WTC11 (cell line): ENCODE measurements around the gene EMILIN1. TPM values are rescaled to one million over a fixed set of nuclear protein-coding genes. Genes with fewer than 3 reads are reported as not detected.

Source experiments
- ATAC-seq: fragments of 200-7000 bp; cut with Tn5 transposase; 2 replicates; pipeline ENCODE4 v1.10.0; 2021; ENCODE audit warnings: mild to moderate bottlenecking, moderate library complexity
- CTCF ChIA-PET: fragments of 300-600 bp; sonication (Branson Sonifier 250); formaldehyde crosslinking; loops from one replicate; lab custom pipeline; 2021; ENCODE audit warnings: antibody characterized with exemption; lab: Charles Lee
- POLR2A ChIA-PET: fragments of 350-600 bp; sonication (Branson Sonifier 250); formaldehyde crosslinking; loops from one replicate; lab custom pipeline; 2021; ENCODE audit warnings: antibody characterized with exemption; lab: Charles Lee
- DNase-seq: peaks from one replicate; pipeline ENCODE4 v3.0.0; 2021; ENCODE audit warnings: low spot score
- H3K27ac Mint-ChIP-seq: 2 replicates; pipeline ENCODE4 v1.8.0; 2021; ENCODE audit warnings: mixed read lengths
- H3K27me3 Mint-ChIP-seq: 2 replicates; pipeline ENCODE4 v1.8.0; 2021; ENCODE audit warnings: low read depth, mild to moderate bottlenecking, moderate library complexity, mixed read lengths
- H3K36me3 Mint-ChIP-seq: 2 replicates; pipeline ENCODE4 v1.8.0; 2021; ENCODE audit warnings: mixed read lengths
- H3K4me1 Mint-ChIP-seq: 2 replicates; pipeline ENCODE4 v1.8.0; 2022; ENCODE audit warnings: mixed read lengths
- H3K4me3 Mint-ChIP-seq: 2 replicates; pipeline ENCODE4 v1.8.0; 2021; ENCODE audit warnings: mild to moderate bottlenecking, moderate library complexity, mixed read lengths
- H3K9me3 Mint-ChIP-seq: 2 replicates; pipeline ENCODE4 v1.8.0; 2021; ENCODE audit warnings: mixed read lengths
- ATF1 ChIP-seq: sonication (generic); formaldehyde crosslinking; IDR thresholded peaks from 2 replicates; pipeline ENCODE4 v1.8.1; 2023; ENCODE audit warnings: mild to moderate bottlenecking, moderate library complexity, missing genetic modification reagents
- CTCF ChIP-seq: fragments of 200-600 bp; IDR thresholded peaks from 2 replicates; pipeline ENCODE4 v1.8.0; 2022; ENCODE audit warnings: antibody characterized with exemption
- ERG ChIP-seq: fragments of 250-450 bp; sonication (Bioruptor Pico); IDR thresholded peaks from 2 replicates; pipeline ENCODE4 v1.8.0; 2021; ENCODE audit warnings: mild to moderate bottlenecking
- IRF2 ChIP-seq: sonication (generic); formaldehyde crosslinking; IDR thresholded peaks from 2 replicates; pipeline ENCODE4 v1.8.0; 2022; ENCODE audit warnings: low read depth, missing genetic modification reagents, borderline replicate concordance
- JUN ChIP-seq: sonication (generic); formaldehyde crosslinking; IDR thresholded peaks from 2 replicates; pipeline ENCODE4 v1.8.0; 2023; ENCODE audit warnings: mild to moderate bottlenecking, missing genetic modification reagents
- NR2C2 ChIP-seq: sonication (generic); formaldehyde crosslinking; IDR thresholded peaks from 2 replicates; pipeline ENCODE4 v1.8.0; 2022; ENCODE audit warnings: mild to moderate bottlenecking, missing genetic modification reagents
- RORB ChIP-seq: fragments of 250-450 bp; sonication (Bioruptor Pico); IDR thresholded peaks from 2 replicates; pipeline ENCODE4 v1.9.0; 2021; ENCODE audit warnings: mild to moderate bottlenecking
- SMAD4 ChIP-seq: sonication (generic); formaldehyde crosslinking; IDR thresholded peaks from 2 replicates; pipeline ENCODE4 v1.8.0; 2022; ENCODE audit warnings: mild to moderate bottlenecking, missing genetic modification reagents
- TCF7 ChIP-seq: sonication (generic); formaldehyde crosslinking; IDR thresholded peaks from 2 replicates; pipeline ENCODE4 v1.8.0; 2022; ENCODE audit warnings: mild to moderate bottlenecking, low read depth, missing genetic modification reagents, moderate library complexity
- TEAD1 ChIP-seq: sonication (generic); formaldehyde crosslinking; IDR thresholded peaks from 2 replicates; pipeline ENCODE4 v1.8.0; 2022; ENCODE audit warnings: mild to moderate bottlenecking, missing genetic modification reagents
- TP53 ChIP-seq: sonication (generic); formaldehyde crosslinking; IDR thresholded peaks from 2 replicates; pipeline ENCODE4 v1.8.1; 2023; ENCODE audit warnings: mild to moderate bottlenecking, missing genetic modification reagents
- ZNF121 ChIP-seq: sonication (generic); formaldehyde crosslinking; IDR thresholded peaks from 2 replicates; pipeline ENCODE4 v1.8.0; 2023; ENCODE audit warnings: missing genetic modification reagents
- ZNF263 ChIP-seq: sonication (generic); formaldehyde crosslinking; IDR thresholded peaks from 2 replicates; pipeline ENCODE4 v1.8.1; 2022; ENCODE audit warnings: low read depth, mild to moderate bottlenecking, moderate library complexity, missing genetic modification reagents
- ZNF281 ChIP-seq: sonication (generic); formaldehyde crosslinking; IDR thresholded peaks from 2 replicates; pipeline ENCODE4 v1.8.0; 2023; ENCODE audit warnings: mild to moderate bottlenecking, missing genetic modification reagents
- total RNA-seq: library from RNA; stranded (reverse); gene quantifications from 3 replicates; pipeline ENCODE4 v1.2.3, GENCODE V29; 2021
- TF ChIP-seq, protein P1 (sequence below): sonication (generic); formaldehyde crosslinking; IDR thresholded peaks from 2 replicates; pipeline ENCODE4 v1.8.0; 2023; ENCODE audit warnings: missing genetic modification reagents, mild to moderate bottlenecking, borderline replicate concordance
- TF ChIP-seq, protein P2 (sequence below): sonication (generic); formaldehyde crosslinking; IDR thresholded peaks from 2 replicates; pipeline ENCODE4 v1.8.0; 2022; ENCODE audit warnings: mild to moderate bottlenecking, missing genetic modification reagents
- TF ChIP-seq, protein P3 (sequence below): fragments of 250-450 bp; sonication (Bioruptor Pico); IDR thresholded peaks from 2 replicates; pipeline ENCODE4 v1.9.0; 2021; ENCODE audit warnings: mild to moderate bottlenecking, borderline replicate concordance
- TF ChIP-seq, protein P4 (sequence below): sonication (generic); formaldehyde crosslinking; IDR thresholded peaks from 2 replicates; pipeline ENCODE4 v1.8.1; 2022; ENCODE audit warnings: low read depth, missing genetic modification reagents, borderline replicate concordance

The EMILIN1 gene
- total RNA-seq, 1 experiment from 2014 or later = 3.5 TPM

DNA sequence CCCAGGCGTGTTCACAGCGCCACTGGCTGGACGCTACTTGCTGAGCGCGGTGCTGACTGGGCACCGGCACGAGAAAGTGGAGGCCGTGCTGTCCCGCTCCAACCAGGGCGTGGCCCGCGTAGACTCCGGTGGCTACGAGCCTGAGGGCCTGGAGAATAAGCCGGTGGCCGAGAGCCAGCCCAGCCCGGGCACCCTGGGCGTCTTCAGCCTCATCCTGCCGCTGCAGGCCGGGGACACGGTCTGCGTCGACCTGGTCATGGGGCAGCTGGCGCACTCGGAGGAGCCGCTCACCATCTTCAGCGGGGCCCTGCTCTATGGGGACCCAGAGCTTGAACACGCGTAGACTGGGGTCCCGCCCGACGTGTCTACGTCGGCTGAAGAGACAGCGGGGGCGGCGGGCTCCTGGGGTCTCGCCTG, 7.3 kb downstream of the EMILIN1 start:
- Mint-ChIP-seq H3K27me3 (peaks cover 23% of the 10 kb centered on the region), H3K36me3 (no peaks in the 10 kb centered on the region), H3K4me1 (peaks cover 26% of the 10 kb centered on the region), H3K27ac (no peak overlapping the region), H3K4me3 (peak overlapping the region; percentile 70), H3K9me3 (no peaks in the 10 kb centered on the region)
- no peak for TF ChIP-seq JUN (CRISPR knock-in tag)
- TF ChIP-seq ATF1 = no peak
- no peak for TF ChIP-seq TCF7 (CRISPR knock-in tag)
- TF ChIP-seq TEAD1 (CRISPR knock-in tag) = peak; percentile 59; the same call in 1 of the 2 replicates
- TF ChIP-seq, protein P1, sequence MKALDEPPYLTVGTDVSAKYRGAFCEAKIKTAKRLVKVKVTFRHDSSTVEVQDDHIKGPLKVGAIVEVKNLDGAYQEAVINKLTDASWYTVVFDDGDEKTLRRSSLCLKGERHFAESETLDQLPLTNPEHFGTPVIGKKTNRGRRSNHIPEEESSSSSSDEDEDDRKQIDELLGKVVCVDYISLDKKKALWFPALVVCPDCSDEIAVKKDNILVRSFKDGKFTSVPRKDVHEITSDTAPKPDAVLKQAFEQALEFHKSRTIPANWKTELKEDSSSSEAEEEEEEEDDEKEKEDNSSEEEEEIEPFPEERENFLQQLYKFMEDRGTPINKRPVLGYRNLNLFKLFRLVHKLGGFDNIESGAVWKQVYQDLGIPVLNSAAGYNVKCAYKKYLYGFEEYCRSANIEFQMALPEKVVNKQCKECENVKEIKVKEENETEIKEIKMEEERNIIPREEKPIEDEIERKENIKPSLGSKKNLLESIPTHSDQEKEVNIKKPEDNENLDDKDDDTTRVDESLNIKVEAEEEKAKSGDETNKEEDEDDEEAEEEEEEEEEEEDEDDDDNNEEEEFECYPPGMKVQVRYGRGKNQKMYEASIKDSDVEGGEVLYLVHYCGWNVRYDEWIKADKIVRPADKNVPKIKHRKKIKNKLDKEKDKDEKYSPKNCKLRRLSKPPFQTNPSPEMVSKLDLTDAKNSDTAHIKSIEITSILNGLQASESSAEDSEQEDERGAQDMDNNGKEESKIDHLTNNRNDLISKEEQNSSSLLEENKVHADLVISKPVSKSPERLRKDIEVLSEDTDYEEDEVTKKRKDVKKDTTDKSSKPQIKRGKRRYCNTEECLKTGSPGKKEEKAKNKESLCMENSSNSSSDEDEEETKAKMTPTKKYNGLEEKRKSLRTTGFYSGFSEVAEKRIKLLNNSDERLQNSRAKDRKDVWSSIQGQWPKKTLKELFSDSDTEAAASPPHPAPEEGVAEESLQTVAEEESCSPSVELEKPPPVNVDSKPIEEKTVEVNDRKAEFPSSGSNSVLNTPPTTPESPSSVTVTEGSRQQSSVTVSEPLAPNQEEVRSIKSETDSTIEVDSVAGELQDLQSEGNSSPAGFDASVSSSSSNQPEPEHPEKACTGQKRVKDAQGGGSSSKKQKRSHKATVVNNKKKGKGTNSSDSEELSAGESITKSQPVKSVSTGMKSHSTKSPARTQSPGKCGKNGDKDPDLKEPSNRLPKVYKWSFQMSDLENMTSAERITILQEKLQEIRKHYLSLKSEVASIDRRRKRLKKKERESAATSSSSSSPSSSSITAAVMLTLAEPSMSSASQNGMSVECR (CRISPR knock-in tag) = 0 out of 2 replicates have a peak, but pooled peaks have one; percentile 36
- TF ChIP-seq ERG (CRISPR knock-in tag) = no peak
- TF ChIP-seq, protein P2, sequence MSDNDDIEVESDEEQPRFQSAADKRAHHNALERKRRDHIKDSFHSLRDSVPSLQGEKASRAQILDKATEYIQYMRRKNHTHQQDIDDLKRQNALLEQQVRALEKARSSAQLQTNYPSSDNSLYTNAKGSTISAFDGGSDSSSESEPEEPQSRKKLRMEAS (CRISPR knock-in tag) = peak; percentile 83
- TF ChIP-seq SMAD4 (CRISPR knock-in tag) = no peak
- no peak for TF ChIP-seq RORB
- peak; percentile 77 for TF ChIP-seq ZNF281
- no peak for TF ChIP-seq TP53
- no peak for TF ChIP-seq NR2C2
- TF ChIP-seq ZNF121 = peak; percentile 93
- TF ChIP-seq, protein P3, sequence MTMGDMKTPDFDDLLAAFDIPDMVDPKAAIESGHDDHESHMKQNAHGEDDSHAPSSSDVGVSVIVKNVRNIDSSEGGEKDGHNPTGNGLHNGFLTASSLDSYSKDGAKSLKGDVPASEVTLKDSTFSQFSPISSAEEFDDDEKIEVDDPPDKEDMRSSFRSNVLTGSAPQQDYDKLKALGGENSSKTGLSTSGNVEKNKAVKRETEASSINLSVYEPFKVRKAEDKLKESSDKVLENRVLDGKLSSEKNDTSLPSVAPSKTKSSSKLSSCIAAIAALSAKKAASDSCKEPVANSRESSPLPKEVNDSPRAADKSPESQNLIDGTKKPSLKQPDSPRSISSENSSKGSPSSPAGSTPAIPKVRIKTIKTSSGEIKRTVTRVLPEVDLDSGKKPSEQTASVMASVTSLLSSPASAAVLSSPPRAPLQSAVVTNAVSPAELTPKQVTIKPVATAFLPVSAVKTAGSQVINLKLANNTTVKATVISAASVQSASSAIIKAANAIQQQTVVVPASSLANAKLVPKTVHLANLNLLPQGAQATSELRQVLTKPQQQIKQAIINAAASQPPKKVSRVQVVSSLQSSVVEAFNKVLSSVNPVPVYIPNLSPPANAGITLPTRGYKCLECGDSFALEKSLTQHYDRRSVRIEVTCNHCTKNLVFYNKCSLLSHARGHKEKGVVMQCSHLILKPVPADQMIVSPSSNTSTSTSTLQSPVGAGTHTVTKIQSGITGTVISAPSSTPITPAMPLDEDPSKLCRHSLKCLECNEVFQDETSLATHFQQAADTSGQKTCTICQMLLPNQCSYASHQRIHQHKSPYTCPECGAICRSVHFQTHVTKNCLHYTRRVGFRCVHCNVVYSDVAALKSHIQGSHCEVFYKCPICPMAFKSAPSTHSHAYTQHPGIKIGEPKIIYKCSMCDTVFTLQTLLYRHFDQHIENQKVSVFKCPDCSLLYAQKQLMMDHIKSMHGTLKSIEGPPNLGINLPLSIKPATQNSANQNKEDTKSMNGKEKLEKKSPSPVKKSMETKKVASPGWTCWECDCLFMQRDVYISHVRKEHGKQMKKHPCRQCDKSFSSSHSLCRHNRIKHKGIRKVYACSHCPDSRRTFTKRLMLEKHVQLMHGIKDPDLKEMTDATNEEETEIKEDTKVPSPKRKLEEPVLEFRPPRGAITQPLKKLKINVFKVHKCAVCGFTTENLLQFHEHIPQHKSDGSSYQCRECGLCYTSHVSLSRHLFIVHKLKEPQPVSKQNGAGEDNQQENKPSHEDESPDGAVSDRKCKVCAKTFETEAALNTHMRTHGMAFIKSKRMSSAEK (CRISPR knock-in tag) = 0 out of 2 replicates have a peak, but pooled peaks have one; percentile 30
- no peak for TF ChIP-seq CTCF
- no peak for TF ChIP-seq ZNF263 (CRISPR knock-in tag)
- no peak for TF ChIP-seq IRF2
- TF ChIP-seq, protein P4, sequence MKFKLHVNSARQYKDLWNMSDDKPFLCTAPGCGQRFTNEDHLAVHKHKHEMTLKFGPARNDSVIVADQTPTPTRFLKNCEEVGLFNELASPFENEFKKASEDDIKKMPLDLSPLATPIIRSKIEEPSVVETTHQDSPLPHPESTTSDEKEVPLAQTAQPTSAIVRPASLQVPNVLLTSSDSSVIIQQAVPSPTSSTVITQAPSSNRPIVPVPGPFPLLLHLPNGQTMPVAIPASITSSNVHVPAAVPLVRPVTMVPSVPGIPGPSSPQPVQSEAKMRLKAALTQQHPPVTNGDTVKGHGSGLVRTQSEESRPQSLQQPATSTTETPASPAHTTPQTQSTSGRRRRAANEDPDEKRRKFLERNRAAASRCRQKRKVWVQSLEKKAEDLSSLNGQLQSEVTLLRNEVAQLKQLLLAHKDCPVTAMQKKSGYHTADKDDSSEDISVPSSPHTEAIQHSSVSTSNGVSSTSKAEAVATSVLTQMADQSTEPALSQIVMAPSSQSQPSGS = no peak
- peak; percentile 61 for DNase-seq
- ChIA-PET POLR2A (interaction anchor here (0.9 to 2.4 kb wide), 3 partner anchors 14 to 35 kb away, joined by 3 to 9 read pairs (median 9); partner anchors contain the start of genes AGBL5 and OST4), CTCF (interaction anchor here (0.6 to 6.4 kb wide), 8 partner anchors 13 to 194 kb away, joined by 3 to 50 read pairs (median 4); partner anchors contain the start of genes AGBL5 and OST4)
- ATAC-seq = peak; percentile 3
